Measurements from ENCODE around the gene OR11A1. TPM values are rescaled to one million over a fixed set of nuclear protein-coding genes. Genes with fewer than 3 reads are reported as not detected.
A peak's percentile ranks its signal among the peaks of the same experiment; 100 is the strongest.

Gene OR11A1
- total RNA-seq, 1 experiment from 2014 or later, result not detected

GRCh38 chr6:29491574-29491973 is 34.7 kb upstream of the OR11A1 start:
- H2BK15ac ChIP-seq (ENCODE audit: low read depth, low read length), result no peak overlapping the region
- no peak overlapping the region for H3K18ac ChIP-seq (ENCODE audit: insufficient read length, low read depth, low read length)
- peaks cover 0 to 8% of the 10 kb centered on the region in 2 experiments; a peak in 3 of 4 replicates for H3K4me1 Mint-ChIP-seq
- H3K4me3 Mint-ChIP-seq, result no peak overlapping the region
- no peak overlapping the region for H3T11ph ChIP-seq (ENCODE audit: low read length)
- H3K23ac ChIP-seq (ENCODE audit: insufficient read length, low read depth, low read length), result no peak overlapping the region
- no peak overlapping the region for H3K4ac ChIP-seq (ENCODE audit: low read depth, low read length)
- H3K14ac ChIP-seq (ENCODE audit: insufficient read depth, low read length), result no peak overlapping the region
- no peak overlapping the region for H4K8ac ChIP-seq (replicated peaks; ENCODE audit: insufficient read length, low read depth, low read length)
- H4K91ac ChIP-seq (ENCODE audit: insufficient read length, low read depth, low read length), result no peak overlapping the region
- no peaks in the 10 kb centered on the region for H3K27me3 ChIP-seq (ENCODE audit: insufficient read depth, low read length)
- H3K36me3 Mint-ChIP-seq (ENCODE audit: insufficient read depth in 1 of 3, low read depth in 3 of 3), result no peaks in the 10 kb centered on the region
- no peak overlapping the region for H2AFZ ChIP-seq (ENCODE audit: low read length)
- H3K79me2 ChIP-seq (ENCODE audit: insufficient read depth, low read length), result no peaks in the 10 kb centered on the region
- no peaks in the 10 kb centered on the region for H3K79me1 ChIP-seq (ENCODE audit: insufficient read depth, low read depth, low read length, poor library complexity, severe bottlenecking)
- DNase-seq, result peak; percentile 10
- no CpG with 5 or more reads among the region's 4 CpGs for WGBS (ENCODE audit: extremely low coverage, insufficient read length, low lambda C conversion rate)
- H3K27ac ChIP-seq (ENCODE audit: insufficient read length, low read depth, low read length), result no peak overlapping the region
- peaks cover 3% of the 10 kb centered on the region; the same call in 1 of the 2 replicates for H3K27me3 Mint-ChIP-seq (ENCODE audit: low read depth)
- H3K27ac Mint-ChIP-seq, result no peak overlapping the region
- no peak overlapping the region for H3K4me2 ChIP-seq (ENCODE audit: insufficient read depth, insufficient read length, low read length)
- H3K4me1 ChIP-seq (ENCODE audit: insufficient read depth, low read length), result no peaks in the 10 kb centered on the region
- no peak overlapping the region for H2BK5ac ChIP-seq (ENCODE audit: insufficient read length, low read length)
- H3K23me2 ChIP-seq (ENCODE audit: insufficient read length, low read depth, low read length, poor library complexity, severe bottlenecking), result no peaks in the 10 kb centered on the region
- no peak overlapping the region for H2BK120ac ChIP-seq (ENCODE audit: low read depth, low read length, poor library complexity, severe bottlenecking)
- H3K9ac ChIP-seq (ENCODE audit: extremely low read depth, insufficient read length, low read length), result no peak overlapping the region
- TF ChIP-seq, protein P1, sequence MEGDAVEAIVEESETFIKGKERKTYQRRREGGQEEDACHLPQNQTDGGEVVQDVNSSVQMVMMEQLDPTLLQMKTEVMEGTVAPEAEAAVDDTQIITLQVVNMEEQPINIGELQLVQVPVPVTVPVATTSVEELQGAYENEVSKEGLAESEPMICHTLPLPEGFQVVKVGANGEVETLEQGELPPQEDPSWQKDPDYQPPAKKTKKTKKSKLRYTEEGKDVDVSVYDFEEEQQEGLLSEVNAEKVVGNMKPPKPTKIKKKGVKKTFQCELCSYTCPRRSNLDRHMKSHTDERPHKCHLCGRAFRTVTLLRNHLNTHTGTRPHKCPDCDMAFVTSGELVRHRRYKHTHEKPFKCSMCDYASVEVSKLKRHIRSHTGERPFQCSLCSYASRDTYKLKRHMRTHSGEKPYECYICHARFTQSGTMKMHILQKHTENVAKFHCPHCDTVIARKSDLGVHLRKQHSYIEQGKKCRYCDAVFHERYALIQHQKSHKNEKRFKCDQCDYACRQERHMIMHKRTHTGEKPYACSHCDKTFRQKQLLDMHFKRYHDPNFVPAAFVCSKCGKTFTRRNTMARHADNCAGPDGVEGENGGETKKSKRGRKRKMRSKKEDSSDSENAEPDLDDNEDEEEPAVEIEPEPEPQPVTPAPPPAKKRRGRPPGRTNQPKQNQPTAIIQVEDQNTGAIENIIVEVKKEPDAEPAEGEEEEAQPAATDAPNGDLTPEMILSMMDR (conservative IDR thresholded peaks at IDR 0.05), result no peak
- H2BK12ac ChIP-seq (ENCODE audit: insufficient read length, low read depth, low read length), result no peak overlapping the region
- H4K5ac ChIP-seq (ENCODE audit: insufficient read length, low read depth, low read length), result no peak overlapping the region
- H2BK20ac ChIP-seq (ENCODE audit: low read depth, low read length, poor library complexity, severe bottlenecking), result no peak overlapping the region
- no peaks in the 10 kb centered on the region; a peak in 1 of 5 replicates for H3K9me3 Mint-ChIP-seq
- H3K56ac ChIP-seq (ENCODE audit: insufficient read length, low read depth, low read length), result no peak overlapping the region
- H4K20me1 ChIP-seq (ENCODE audit: control insufficient read depth, insufficient read depth, insufficient read length), result no peaks in the 10 kb centered on the region
- H2AK5ac ChIP-seq (ENCODE audit: insufficient read length, low read length), result no peak overlapping the region
- no peaks in the 10 kb centered on the region for H3K9me3 ChIP-seq (ENCODE audit: control insufficient read depth, low read depth, low read length)
